HTR-8/SVneo (cell line): ENCODE results near the gene RMC1.

Experiments
- DNase-seq: peaks from one replicate; pipeline ENCODE4 v3.0.0; 2011; ENCODE audit warnings: low spot score, mixed read lengths; ENCODE audit not compliant: insufficient read length
- FAIRE-seq: peaks from 2 replicates; lab custom pipeline; 2011; peaks lifted over from hg19 to GRCh38; lab: Jason Lieb, UNC

The RMC1 gene

GRCh38 chr18:23528580-23529472 is 25.5 kb downstream of the RMC1 start:
- no peak for DNase-seq

GRCh38 chr18:23529604-23530003 is 26.3 kb downstream of the RMC1 start:
- FAIRE-seq (no peak), DNase-seq (peak; percentile 34)

More at GRCh38 chr18:23528580-23529472, 25.5 kb downstream of the RMC1 start:
- no peak for FAIRE-seq

GRCh38 chr18:23530195-23530594 is 26.9 kb downstream of the RMC1 start:
- no peak for DNase-seq

GRCh38 chr18:23531912-23532311 is 28.6 kb downstream of the RMC1 start:
- FAIRE-seq (no peak), DNase-seq (no peak)

More at GRCh38 chr18:23530195-23530594, 26.9 kb downstream of the RMC1 start:
- no peak for FAIRE-seq

GRCh38 chr18:23532848-23533247 is 29.5 kb downstream of the RMC1 start:
- DNase-seq = no peak
- FAIRE-seq = no peak

- FAIRE-seq = no peak
These were observed 31.0 kb downstream of the RMC1 start for GRCh38 chr18:23534276-23534675.

DNA sequence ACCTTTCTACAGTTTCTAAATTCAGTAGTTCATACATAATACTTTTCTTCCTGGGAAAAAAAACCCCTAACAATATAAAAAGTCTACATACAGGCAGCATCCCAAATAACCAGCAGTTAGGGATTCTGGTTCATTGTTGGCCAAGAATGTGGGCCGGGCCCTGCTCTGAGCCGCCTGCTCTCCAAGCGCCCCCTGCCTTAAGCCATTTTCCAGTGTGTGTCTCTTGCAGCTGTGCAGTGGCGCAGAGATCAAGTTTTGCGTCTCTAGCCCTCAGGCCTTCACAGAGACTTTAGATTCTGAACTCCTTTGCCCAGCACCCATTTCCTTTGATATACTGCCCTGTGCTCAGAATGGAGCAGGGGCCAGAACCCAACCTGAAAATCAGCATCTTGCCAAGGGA is 32.9 kb downstream of the RMC1 start:
- DNase-seq (no peak), FAIRE-seq (no peak)

More at GRCh38 chr18:23534276-23534675, 31.0 kb downstream of the RMC1 start:
- no peak for DNase-seq

GRCh38 chr18:23537274-23537673 is 34.0 kb downstream of the RMC1 start:
- FAIRE-seq (no peak), DNase-seq (no peak)

DNA sequence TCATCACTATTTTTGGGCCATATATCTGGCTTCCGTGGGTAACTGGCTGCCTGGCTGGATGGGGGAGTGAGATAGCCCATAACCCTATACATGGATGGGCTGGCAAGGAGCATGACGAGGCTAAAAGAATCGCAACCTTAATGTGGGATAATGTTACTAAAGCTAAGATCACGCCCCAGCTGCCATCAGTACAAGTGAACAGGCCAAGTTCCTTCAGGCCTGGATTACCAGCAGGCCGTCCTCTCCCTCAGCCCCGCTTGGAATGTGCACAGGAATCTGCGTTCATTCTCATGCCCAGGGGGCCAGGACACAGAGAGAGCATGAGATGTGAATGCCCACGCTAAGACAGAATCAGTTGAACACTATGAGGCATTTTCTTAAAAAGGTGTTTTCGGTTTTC is 34.7 kb downstream of the RMC1 start:
- FAIRE-seq (no peak), DNase-seq (no peak)

GRCh38 chr18:23538870-23539269 is 35.6 kb downstream of the RMC1 start:
- DNase-seq (no peak), FAIRE-seq (no peak)

- no peak for DNase-seq
These were observed 36.0 kb downstream of the RMC1 start for GRCh38 chr18:23539296-23539695.

GRCh38 chr18:23539911-23540525 is 36.7 kb downstream of the RMC1 start:
- FAIRE-seq (no peak), DNase-seq (no peak)

More at GRCh38 chr18:23539296-23539695, 36.0 kb downstream of the RMC1 start:
- FAIRE-seq = no peak

DNA sequence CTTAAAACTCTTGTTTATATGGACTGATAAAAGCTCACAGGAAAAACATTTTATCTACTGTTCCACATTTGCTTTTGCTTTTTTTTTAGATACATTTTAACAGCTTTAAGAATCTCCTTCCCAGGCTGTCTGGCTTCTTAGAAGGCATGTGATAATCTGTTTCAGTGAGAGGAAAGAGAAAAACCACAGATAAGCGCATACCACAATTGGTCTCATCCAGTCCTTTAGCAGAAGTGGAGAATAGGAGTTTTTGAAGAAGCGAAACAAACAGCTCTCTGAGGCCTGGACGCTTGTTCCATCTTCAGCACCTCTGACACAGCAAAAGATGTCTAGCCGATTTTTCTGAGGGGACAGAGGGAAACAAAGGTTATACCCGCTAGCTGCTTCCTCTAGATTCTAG is 37.6 kb downstream of the RMC1 start:
- DNase-seq = no peak
- FAIRE-seq = no peak

GRCh38 chr18:23541349-23542093 is 38.2 kb downstream of the RMC1 start:
- no peak for FAIRE-seq
- no peak for DNase-seq

DNA sequence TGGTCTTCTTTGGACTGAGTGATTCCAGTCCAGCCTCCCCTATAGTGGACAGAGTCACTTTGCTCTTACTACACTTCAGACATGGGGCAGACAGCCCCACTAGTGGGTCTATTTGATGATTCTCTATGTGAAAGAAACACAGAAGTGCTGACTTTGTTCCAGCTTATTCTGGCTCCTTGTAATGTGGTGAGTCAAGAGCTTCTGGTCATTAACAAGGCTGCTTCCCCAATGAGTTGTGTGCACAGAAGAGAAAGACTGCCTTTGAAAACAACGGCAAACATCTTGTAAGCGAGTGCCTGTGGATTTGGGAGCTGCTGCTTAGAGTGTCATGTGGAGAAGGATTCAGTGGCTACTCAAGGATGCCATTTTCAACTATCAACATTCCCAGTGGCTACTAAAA is 39.1 kb downstream of the RMC1 start:
- DNase-seq (no peak), FAIRE-seq (no peak)

- DNase-seq (no peak), FAIRE-seq (no peak)
These were observed 42.0 kb downstream of the RMC1 start for GRCh38 chr18:23545247-23545789.

DNA sequence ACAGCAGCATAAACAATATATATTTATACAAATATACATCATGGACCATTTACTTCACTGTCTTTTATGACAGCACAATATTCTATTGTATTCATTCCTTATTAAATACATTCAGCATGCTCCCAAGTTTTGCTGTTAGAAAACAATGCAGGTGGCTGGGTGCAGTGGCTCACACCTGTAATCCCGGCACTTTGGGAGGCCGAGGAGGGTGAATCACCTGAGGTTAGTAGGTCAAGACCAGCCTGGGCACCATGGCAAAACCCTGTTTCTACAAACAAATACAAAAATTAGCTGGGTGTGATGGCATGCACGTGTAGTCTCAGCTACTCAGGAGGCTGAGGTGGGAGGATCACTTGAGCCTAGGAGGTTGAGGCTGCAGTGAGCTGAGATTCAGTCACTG is 44.0 kb downstream of the RMC1 start:
- no peak for FAIRE-seq
- no peak for DNase-seq

GRCh38 chr18:23547846-23548245 is 44.5 kb downstream of the RMC1 start:
- FAIRE-seq = no peak
- no peak for DNase-seq

- no peak for DNase-seq
- FAIRE-seq = no peak
These were observed 45.0 kb downstream of the RMC1 start for GRCh38 chr18:23548275-23548674.

DNA sequence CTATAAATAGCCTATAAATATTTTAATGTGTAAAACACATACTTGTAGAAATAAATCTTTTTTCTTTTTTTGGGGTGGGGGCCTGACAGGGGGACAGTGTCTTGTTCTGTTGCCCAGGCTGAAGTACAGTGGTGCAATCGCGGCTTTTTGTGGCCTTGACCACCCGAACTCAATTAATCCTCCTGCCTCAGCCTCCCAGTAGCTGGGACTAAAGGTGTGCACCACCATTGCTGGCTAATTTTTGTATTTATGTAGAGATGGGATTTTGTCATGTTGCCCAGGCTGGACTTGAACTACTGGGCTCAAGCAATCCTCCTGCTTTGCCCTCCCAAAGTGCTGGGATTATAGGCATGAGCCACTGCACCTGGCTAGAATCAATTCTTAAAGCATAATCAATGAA is 45.4 kb downstream of the RMC1 start:
- FAIRE-seq (no peak), DNase-seq (no peak)

DNA sequence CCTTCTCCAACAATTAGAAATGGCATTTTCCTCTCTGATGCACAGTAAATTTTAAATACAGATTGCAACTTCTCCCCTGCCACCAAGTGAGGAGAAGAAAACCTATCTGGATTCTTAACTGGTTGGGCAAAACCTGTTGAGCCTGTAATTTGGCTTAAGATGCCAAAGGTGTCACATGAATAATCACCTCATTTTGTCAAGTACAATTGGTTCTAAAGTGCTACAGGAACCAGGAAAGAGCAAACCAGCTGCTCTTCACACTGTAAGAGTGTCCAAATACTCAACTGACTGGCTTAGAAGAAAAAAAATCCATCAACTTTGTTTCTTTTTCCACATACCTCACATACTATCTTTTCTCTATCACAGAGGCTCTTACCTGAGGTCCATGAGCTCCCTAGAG is 47.6 kb downstream of the RMC1 start:
- no peak for DNase-seq
- FAIRE-seq = no peak
